Neural cell (in vitro differentiated cells): Measurements from ENCODE around the gene VPREB3.

ENCODE experiments used
- CTCF ChIP-seq: fragments of 450-650 bp; IDR thresholded peaks from 2 replicates; pipeline ENCODE4 v1.5.1; 2014; ENCODE audit warnings: antibody characterized with exemption, mild to moderate bottlenecking, moderate library complexity; ENCODE audit not compliant: poor library complexity, severe bottlenecking
- EP300 ChIP-seq: fragments of 450-650 bp; conservative IDR thresholded peaks from 2 replicates; pipeline ENCODE4 v1.6.1; 2014; ENCODE audit warnings: antibody characterized with exemption, mild to moderate bottlenecking, moderate library complexity; ENCODE audit not compliant: poor library complexity, severe bottlenecking
- EZH2 ChIP-seq: fragments of 200-600, 300-800 bp; shearing (Covaris generic), sonication (generic); IDR thresholded peaks from 2 replicates; pipeline ENCODE4 v1.6.1; 2014; ENCODE audit warnings: antibody characterized with exemption, low read length, borderline replicate concordance, mild to moderate bottlenecking; ENCODE audit not compliant: insufficient read depth, poor library complexity, severe bottlenecking
- RAD21 ChIP-seq: fragments of 450-650 bp; conservative IDR thresholded peaks from 2 replicates; pipeline ENCODE4 v1.6.1; 2014; ENCODE audit warnings: antibody characterized with exemption, mild to moderate bottlenecking, moderate library complexity

- TF ChIP-seq CTCF: no peak
- no peak for TF ChIP-seq RAD21
- TF ChIP-seq EZH2: no peak
- no peak for TF ChIP-seq EP300
Measured at GRCh38 chr22:23722160-23722559, 32.1 kb downstream of the VPREB3 start.
